Nephron progenitor cell (in vitro differentiated cells): ENCODE data around the gene DKK2.

Experiments used
- DNase-seq: peaks from one replicate; pipeline ENCODE4 v3.0.0; 2021
- H3K27ac Mint-ChIP-seq: 2 replicates; pipeline ENCODE4 v1.8.0; 2021; ENCODE audit warnings: mild to moderate bottlenecking, moderate library complexity, mixed read lengths
- H3K27me3 Mint-ChIP-seq: 2 replicates; pipeline ENCODE4 v1.8.0; 2021; ENCODE audit warnings: mild to moderate bottlenecking, low read depth, mixed read lengths; ENCODE audit not compliant: poor library complexity
- H3K36me3 Mint-ChIP-seq: 2 replicates; pipeline ENCODE4 v1.8.0; 2021; ENCODE audit warnings: low read depth, mixed read lengths
- H3K4me1 Mint-ChIP-seq: 2 replicates; pipeline ENCODE4 v1.8.0; 2021; ENCODE audit warnings: mixed read lengths
- H3K4me3 Mint-ChIP-seq: 2 replicates; pipeline ENCODE4 v1.8.0; 2021; ENCODE audit warnings: mild to moderate bottlenecking, moderate library complexity, mixed read lengths
- H3K9me3 Mint-ChIP-seq: 2 replicates; pipeline ENCODE4 v1.8.0; 2021; ENCODE audit warnings: mild to moderate bottlenecking, moderate library complexity, mixed read lengths
- TF ChIP-seq, protein P1 (sequence below): fragments of 200-600 bp; sonication (generic); IDR thresholded peaks from 2 replicates; pipeline ENCODE4 v1.5.0; 2021; ENCODE audit warnings: antibody characterized with exemption

Gene DKK2

DNA sequence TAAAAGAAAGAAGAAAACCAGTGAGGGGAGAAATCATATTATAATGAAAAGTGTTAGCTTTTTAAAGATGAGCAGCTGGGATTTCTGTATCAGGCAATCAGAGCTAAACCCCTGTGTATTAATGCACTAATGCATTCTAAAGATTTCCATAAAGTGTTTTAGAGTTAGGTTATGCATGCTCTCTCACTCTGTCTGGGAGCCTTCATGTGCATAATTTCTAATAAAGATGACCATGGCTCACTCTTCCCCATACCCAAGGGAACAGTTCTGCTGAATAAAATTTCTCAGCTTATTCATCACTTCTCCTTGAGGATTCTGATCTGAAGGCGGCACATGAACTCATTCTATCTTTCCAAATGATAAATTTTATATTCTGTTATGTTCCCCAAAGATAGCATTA, 129.4 kb downstream of the DKK2 start:
- Mint-ChIP-seq H3K4me3 (no peak overlapping the region), H3K9me3 (peaks cover 4% of the 10 kb centered on the region), H3K27me3 (peaks cover 3% of the 10 kb centered on the region), H3K27ac (no peak overlapping the region), H3K4me1 (no peaks in the 10 kb centered on the region), H3K36me3 (no peaks in the 10 kb centered on the region)
- TF ChIP-seq, protein P1, sequence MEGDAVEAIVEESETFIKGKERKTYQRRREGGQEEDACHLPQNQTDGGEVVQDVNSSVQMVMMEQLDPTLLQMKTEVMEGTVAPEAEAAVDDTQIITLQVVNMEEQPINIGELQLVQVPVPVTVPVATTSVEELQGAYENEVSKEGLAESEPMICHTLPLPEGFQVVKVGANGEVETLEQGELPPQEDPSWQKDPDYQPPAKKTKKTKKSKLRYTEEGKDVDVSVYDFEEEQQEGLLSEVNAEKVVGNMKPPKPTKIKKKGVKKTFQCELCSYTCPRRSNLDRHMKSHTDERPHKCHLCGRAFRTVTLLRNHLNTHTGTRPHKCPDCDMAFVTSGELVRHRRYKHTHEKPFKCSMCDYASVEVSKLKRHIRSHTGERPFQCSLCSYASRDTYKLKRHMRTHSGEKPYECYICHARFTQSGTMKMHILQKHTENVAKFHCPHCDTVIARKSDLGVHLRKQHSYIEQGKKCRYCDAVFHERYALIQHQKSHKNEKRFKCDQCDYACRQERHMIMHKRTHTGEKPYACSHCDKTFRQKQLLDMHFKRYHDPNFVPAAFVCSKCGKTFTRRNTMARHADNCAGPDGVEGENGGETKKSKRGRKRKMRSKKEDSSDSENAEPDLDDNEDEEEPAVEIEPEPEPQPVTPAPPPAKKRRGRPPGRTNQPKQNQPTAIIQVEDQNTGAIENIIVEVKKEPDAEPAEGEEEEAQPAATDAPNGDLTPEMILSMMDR = no peak
- DNase-seq = no peak

- TF ChIP-seq, protein P1 = peak; percentile 79
- no peak overlapping the region for H3K27ac Mint-ChIP-seq
- peak; percentile 48 for DNase-seq
- no peaks in the 10 kb centered on the region for H3K36me3 Mint-ChIP-seq
- H3K4me3 Mint-ChIP-seq = no peak overlapping the region
- peaks cover 24% of the 10 kb centered on the region for H3K9me3 Mint-ChIP-seq
- H3K27me3 Mint-ChIP-seq = peaks cover 3% of the 10 kb centered on the region
- H3K4me1 Mint-ChIP-seq = peaks cover 10% of the 10 kb centered on the region
Observed at GRCh38 chr4:106898621-106899230, 137.4 kb downstream of the DKK2 start.

GRCh38 chr4:106893903-106894302, 142.2 kb downstream of the DKK2 start:
- no peak overlapping the region for H3K27ac Mint-ChIP-seq
- peaks cover 14% of the 10 kb centered on the region for H3K9me3 Mint-ChIP-seq
- DNase-seq = no peak
- TF ChIP-seq, protein P1 = no peak
- H3K27me3 Mint-ChIP-seq = peaks cover 3% of the 10 kb centered on the region
- H3K4me3 Mint-ChIP-seq = no peak overlapping the region
- no peaks in the 10 kb centered on the region for H3K36me3 Mint-ChIP-seq
- no peaks in the 10 kb centered on the region for H3K4me1 Mint-ChIP-seq

GRCh38 chr4:106893395-106893881, 142.7 kb downstream of the DKK2 start:
- TF ChIP-seq, protein P1 = no peak
- H3K27ac Mint-ChIP-seq = no peak overlapping the region
- peak; percentile 11 for DNase-seq
- peaks cover 14% of the 10 kb centered on the region for H3K9me3 Mint-ChIP-seq
- no peak overlapping the region for H3K4me3 Mint-ChIP-seq
- H3K4me1 Mint-ChIP-seq = no peaks in the 10 kb centered on the region
- H3K27me3 Mint-ChIP-seq = peaks cover 3% of the 10 kb centered on the region
- no peaks in the 10 kb centered on the region for H3K36me3 Mint-ChIP-seq

- TF ChIP-seq, protein P1 = no peak
- Mint-ChIP-seq H3K4me3 (no peak overlapping the region), H3K27me3 (peaks cover 3% of the 10 kb centered on the region), H3K27ac (peak overlapping the region; percentile 27), H3K9me3 (peaks cover 14% of the 10 kb centered on the region), H3K36me3 (no peaks in the 10 kb centered on the region), H3K4me1 (no peaks in the 10 kb centered on the region)
- no peak for DNase-seq
Observed at GRCh38 chr4:106892786-106893185, 143.3 kb downstream of the DKK2 start.

DNA sequence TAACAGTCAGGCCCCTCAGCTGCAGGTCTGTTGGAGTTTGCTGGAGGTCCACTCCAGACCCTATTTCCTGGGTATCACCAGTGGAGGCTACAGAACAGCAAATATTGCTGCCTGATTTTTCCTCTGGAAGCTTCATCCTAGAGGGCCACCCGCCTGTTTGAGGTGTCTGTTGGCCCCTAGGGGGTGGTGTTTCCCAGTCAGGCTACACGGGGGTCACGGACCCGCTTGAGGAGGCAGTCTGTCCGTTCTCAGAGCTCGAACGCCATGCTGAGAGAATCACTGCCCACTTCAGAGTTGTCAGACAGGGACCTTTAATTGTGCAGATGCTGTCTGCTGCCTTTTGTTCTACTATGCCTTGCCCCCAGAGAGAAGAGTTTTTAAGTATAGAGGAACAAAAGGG, 160.8 kb downstream of the DKK2 start:
- TF ChIP-seq, protein P1 = no peak
- no peak overlapping the region for H3K4me3 Mint-ChIP-seq
- peaks cover 23% of the 10 kb centered on the region for H3K9me3 Mint-ChIP-seq
- peak; percentile 2 for DNase-seq
- H3K4me1 Mint-ChIP-seq = no peaks in the 10 kb centered on the region
- H3K27me3 Mint-ChIP-seq = no peaks in the 10 kb centered on the region
- H3K36me3 Mint-ChIP-seq = peaks cover 5% of the 10 kb centered on the region
- H3K27ac Mint-ChIP-seq = no peak overlapping the region
